DOHH2 (cell line): ENCODE measurements around the gene SPOUT1.

ENCODE experiments used
- H3F3A ChIP-seq: fragments of 200-600 bp; sonication (generic), shearing (Covaris generic); 2 replicates; pipeline ENCODE4 v1.6.0; 2016; ENCODE audit warnings: antibody characterized with exemption, mild to moderate bottlenecking; ENCODE audit not compliant: control insufficient read depth, insufficient read depth
- H3K27ac ChIP-seq: fragments of 200-600 bp; sonication (generic); 2 replicates; pipeline ENCODE4 v1.5.1; 2014; ENCODE audit warnings: low read depth, mild to moderate bottlenecking, low read length, moderate library complexity
- H3K27me3 ChIP-seq: fragments of 200-600 bp; sonication (generic); 2 replicates; pipeline ENCODE4 v1.6.1; 2014; ENCODE audit warnings: mild to moderate bottlenecking, low read length, mixed read lengths; ENCODE audit not compliant: control insufficient read depth
- H3K36me3 ChIP-seq: fragments of 200-600 bp; sonication (generic); 2 replicates; pipeline ENCODE4 v1.6.1; 2014; ENCODE audit warnings: mild to moderate bottlenecking, low read length, moderate library complexity, mixed read lengths; ENCODE audit not compliant: control insufficient read depth
- H3K4me1 ChIP-seq: fragments of 200-600 bp; sonication (generic); 2 replicates; pipeline ENCODE4 v1.6.1; 2014; ENCODE audit warnings: mild to moderate bottlenecking, low read length, mixed read lengths; ENCODE audit not compliant: control insufficient read depth
- H3K4me2 ChIP-seq: fragments of 200-600 bp; sonication (generic); 2 replicates; pipeline ENCODE4 v1.6.0; 2014; ENCODE audit warnings: mild to moderate bottlenecking, low read length, moderate library complexity
- H3K4me3 ChIP-seq: fragments of 200-600 bp; sonication (generic); 2 replicates; pipeline ENCODE4 v1.5.1; 2014; ENCODE audit warnings: mild to moderate bottlenecking, low read length, mixed read lengths
- H3K79me2 ChIP-seq: fragments of 200-600 bp; sonication (generic); 2 replicates; pipeline ENCODE4 v1.6.1; 2014; ENCODE audit warnings: mild to moderate bottlenecking, low read length, mixed read lengths; ENCODE audit not compliant: control insufficient read depth
- H3K9me2 ChIP-seq: fragments of 200-600 bp; sonication (generic); replicated peaks from 2 replicates; pipeline ENCODE4 v1.6.1; 2014; ENCODE audit warnings: mild to moderate bottlenecking, low read length, mixed read lengths; ENCODE audit not compliant: control insufficient read depth
- H3K9me3 ChIP-seq: fragments of 200-600 bp; sonication (generic); 2 replicates; pipeline ENCODE4 v1.6.1; 2014; ENCODE audit warnings: antibody characterized with exemption, low read length, mixed read lengths; ENCODE audit not compliant: control insufficient read depth, insufficient read depth
- H4K20me1 ChIP-seq: fragments of 200-600 bp; sonication (generic); 2 replicates; pipeline ENCODE4 v1.6.0; 2014; ENCODE audit warnings: low read depth, mild to moderate bottlenecking, antibody characterized with exemption, low read length, moderate library complexity; ENCODE audit not compliant: control insufficient read depth, insufficient read depth
- CTCF ChIP-seq: fragments of 200-600 bp; sonication (generic); IDR thresholded peaks from one replicate; pipeline ENCODE4 v1.5.1; 2014; ENCODE audit warnings: antibody characterized with exemption, mild to moderate bottlenecking, low read depth, low read length; ENCODE audit not compliant: poor library complexity, severe bottlenecking
- EZH2phosphoT487 ChIP-seq: fragments of 200-600 bp; sonication (generic); IDR thresholded peaks from 2 replicates; pipeline ENCODE4 v1.6.1; 2017; ENCODE audit warnings: borderline replicate concordance, mild to moderate bottlenecking, antibody characterized with exemption, low read length, moderate library complexity, mixed read lengths

SPOUT1 gene

GRCh38 chr9:128841694-128842492 is 12.3 kb upstream of the SPOUT1 start:
- H3K9me3 ChIP-seq, result no peaks in the 10 kb centered on the region
- H4K20me1 ChIP-seq, result no peaks in the 10 kb centered on the region
- no peaks in the 10 kb centered on the region for H3K9me2 ChIP-seq
- no peak overlapping the region for H3K4me3 ChIP-seq
- H3K27ac ChIP-seq, result no peak overlapping the region
- H3K36me3 ChIP-seq, result peaks cover 17% of the 10 kb centered on the region; the same call in 1 of the 2 replicates
- no peaks in the 10 kb centered on the region for H3F3A ChIP-seq
- TF ChIP-seq CTCF, result no peak
- no peak for TF ChIP-seq EZH2phosphoT487
- peaks cover 3% of the 10 kb centered on the region; the same call in 1 of the 2 replicates for H3K79me2 ChIP-seq
- H3K4me1 ChIP-seq, result no peaks in the 10 kb centered on the region
- no peak overlapping the region for H3K4me2 ChIP-seq
- no peaks in the 10 kb centered on the region for H3K27me3 ChIP-seq

GRCh38 chr9:128840524-128840923 is 10.9 kb upstream of the SPOUT1 start:
- H3K79me2 ChIP-seq, result no peaks in the 10 kb centered on the region
- H3K27me3 ChIP-seq, result no peaks in the 10 kb centered on the region
- no peak overlapping the region for H3K4me3 ChIP-seq
- H3K9me2 ChIP-seq, result no peaks in the 10 kb centered on the region
- H3K9me3 ChIP-seq, result no peaks in the 10 kb centered on the region
- no peaks in the 10 kb centered on the region for H3K4me1 ChIP-seq
- no peak overlapping the region for H3K27ac ChIP-seq
- no peaks in the 10 kb centered on the region for H4K20me1 ChIP-seq
- H3K4me2 ChIP-seq, result no peak overlapping the region
- TF ChIP-seq CTCF, result no peak
- no peak for TF ChIP-seq EZH2phosphoT487
- H3K36me3 ChIP-seq, result peaks cover 20% of the 10 kb centered on the region; the same call in 1 of the 2 replicates
- no peaks in the 10 kb centered on the region for H3F3A ChIP-seq

- no peak for TF ChIP-seq CTCF
- TF ChIP-seq EZH2phosphoT487, result no peak
- Histone ChIP-seq H3K79me2 (no peaks in the 10 kb centered on the region), H4K20me1 (no peaks in the 10 kb centered on the region), H3F3A (no peaks in the 10 kb centered on the region), H3K27ac (no peak overlapping the region), H3K36me3 (peaks cover 24% of the 10 kb centered on the region; the same call in 1 of the 2 replicates), H3K4me3 (no peak overlapping the region), H3K4me2 (no peak overlapping the region), H3K27me3 (no peaks in the 10 kb centered on the region), H3K9me2 (no peaks in the 10 kb centered on the region), H3K9me3 (no peaks in the 10 kb centered on the region), H3K4me1 (no peaks in the 10 kb centered on the region)
Observed at GRCh38 chr9:128838338-128838737, 8.7 kb upstream of the SPOUT1 start.
